RWPE2 (cell line): ENCODE data around the gene TEDC2.

Source experiments
- ATAC-seq: fragments of 200-7000 bp; cut with Tn5 transposase; 3 replicates; pipeline ENCODE4 v1.9.1; 2021; ENCODE audit warnings: low read depth
- DNase-seq: peaks from one replicate; pipeline ENCODE4 v3.0.0-alpha.2; 2020; ENCODE audit warnings: low spot score
- H3K27ac ChIP-seq: fragments of 450-650 bp; 2 replicates; pipeline ENCODE4 v1.5.1; 2017; ENCODE audit warnings: mild to moderate bottlenecking; ENCODE audit not compliant: poor library complexity, severe bottlenecking
- H3K27me3 ChIP-seq: fragments of 250-450 bp; sonication (Bioruptor Pico); 2 replicates; pipeline ENCODE4 v1.5.1; 2021; ENCODE audit warnings: mild to moderate bottlenecking, moderate library complexity; ENCODE audit not compliant: insufficient read depth, poor library complexity, severe bottlenecking
- H3K36me3 ChIP-seq: fragments of 250-450 bp; sonication (Bioruptor Pico); 2 replicates; pipeline ENCODE4 v1.5.1; 2020; ENCODE audit warnings: low read depth, mild to moderate bottlenecking, moderate library complexity
- H3K4me1 ChIP-seq: fragments of 250-450 bp; sonication (Bioruptor Pico); 2 replicates; pipeline ENCODE4 v1.5.1; 2021; ENCODE audit warnings: mild to moderate bottlenecking, moderate library complexity; ENCODE audit not compliant: insufficient read depth, poor library complexity, severe bottlenecking
- H3K4me3 ChIP-seq: fragments of 250-450 bp; sonication (Bioruptor Pico); 2 replicates; pipeline ENCODE4 v1.5.1; 2021; ENCODE audit warnings: mild to moderate bottlenecking, moderate library complexity; ENCODE audit not compliant: severe bottlenecking
- H3K9me3 ChIP-seq: fragments of 250-450 bp; sonication (Bioruptor Pico); 2 replicates; pipeline ENCODE4 v1.5.1; 2021; ENCODE audit warnings: mild to moderate bottlenecking, moderate library complexity; ENCODE audit not compliant: severe bottlenecking
- CTCF ChIP-seq: fragments of 450-650 bp; IDR thresholded peaks from one replicate; pipeline ENCODE4 v1.5.1; 2017; ENCODE audit warnings: mild to moderate bottlenecking, moderate library complexity; ENCODE audit not compliant: poor library complexity, severe bottlenecking

The TEDC2 gene

GRCh38 chr16:2480948-2481347 is 21.0 kb downstream of the TEDC2 start:
- no peak for TF ChIP-seq CTCF
- no peak for ATAC-seq
- Histone ChIP-seq H3K27ac (no peak overlapping the region), H3K9me3 (no peaks in the 10 kb centered on the region), H3K4me1 (no peaks in the 10 kb centered on the region), H3K27me3 (no peaks in the 10 kb centered on the region), H3K4me3 (no peak overlapping the region), H3K36me3 (no peaks in the 10 kb centered on the region)
- no peak for DNase-seq

GRCh38 chr16:2481676-2482075 is 21.8 kb downstream of the TEDC2 start:
- no peaks in the 10 kb centered on the region for H3K27me3 ChIP-seq
- H3K36me3 ChIP-seq: no peaks in the 10 kb centered on the region
- H3K27ac ChIP-seq: no peak overlapping the region
- H3K4me3 ChIP-seq: no peak overlapping the region
- H3K9me3 ChIP-seq: no peaks in the 10 kb centered on the region
- no peak for DNase-seq
- TF ChIP-seq CTCF: no peak
- no peak for ATAC-seq
- H3K4me1 ChIP-seq: no peaks in the 10 kb centered on the region

- H3K27me3 ChIP-seq: no peaks in the 10 kb centered on the region
- no peak overlapping the region for H3K27ac ChIP-seq
- no peak overlapping the region for H3K4me3 ChIP-seq
- H3K4me1 ChIP-seq: no peaks in the 10 kb centered on the region
- DNase-seq (no peak), ATAC-seq (no peak)
- no peaks in the 10 kb centered on the region for H3K36me3 ChIP-seq
- no peaks in the 10 kb centered on the region for H3K9me3 ChIP-seq
- TF ChIP-seq CTCF: no peak
Measured at GRCh38 chr16:2482249-2482648, 22.3 kb downstream of the TEDC2 start.

- no peak for DNase-seq
- no peaks in the 10 kb centered on the region for H3K36me3 ChIP-seq
Measured at GRCh38 chr16:2482708-2483534, 23.0 kb downstream of the TEDC2 start.

More at GRCh38 chr16:2482708-2483534, 23.0 kb downstream of the TEDC2 start:
- Histone ChIP-seq H3K27ac (no peak overlapping the region), H3K4me3 (no peak overlapping the region), H3K27me3 (no peaks in the 10 kb centered on the region), H3K4me1 (no peaks in the 10 kb centered on the region), H3K9me3 (no peaks in the 10 kb centered on the region)
- ATAC-seq: no peak
- no peak for TF ChIP-seq CTCF
